KMS-11 (cell line): ENCODE measurements around the gene LAMTOR1.
A peak's percentile ranks its signal among the peaks of the same experiment; 100 is the strongest.

Experiments used
- H2AFZ ChIP-seq: fragments of 200-600 bp; sonication (generic); 2 replicates; pipeline ENCODE4 v1.6.1; 2016; ENCODE audit warnings: antibody characterized with exemption, mixed run types, low read depth
- H3K27ac ChIP-seq: fragments of 200-600 bp; sonication (generic); 2 replicates; pipeline ENCODE4 v1.6.1; 2016; ENCODE audit warnings: mild to moderate bottlenecking, mixed run types
- H3K27me3 ChIP-seq: fragments of 200-600 bp; sonication (generic); 2 replicates; pipeline ENCODE4 v1.6.1; 2017; ENCODE audit warnings: mild to moderate bottlenecking, low read depth, mixed run types, moderate library complexity; ENCODE audit not compliant: insufficient read depth
- H3K36me3 ChIP-seq: fragments of 200-600 bp; sonication (generic); 2 replicates; pipeline ENCODE4 v1.6.1; 2017; ENCODE audit warnings: mild to moderate bottlenecking, mixed run types; ENCODE audit not compliant: insufficient read depth
- H3K4me1 ChIP-seq: fragments of 200-600 bp; sonication (generic); 2 replicates; pipeline ENCODE4 v1.6.1; 2016; ENCODE audit warnings: mild to moderate bottlenecking, low read depth, mixed run types; ENCODE audit not compliant: poor library complexity, severe bottlenecking
- H3K4me2 ChIP-seq: fragments of 200-600 bp; sonication (generic); 2 replicates; pipeline ENCODE4 v1.7.0; 2016; ENCODE audit warnings: mild to moderate bottlenecking, mixed run types
- H3K4me3 ChIP-seq: fragments of 200-600 bp; sonication (generic); IDR thresholded peaks from 2 replicates; pipeline ENCODE4 v1.6.1; 2017; ENCODE audit warnings: low read depth, low read length, mixed read lengths; ENCODE audit not compliant: insufficient read depth
- H3K79me2 ChIP-seq: fragments of 200-600 bp; sonication (generic); 2 replicates; pipeline ENCODE4 v1.6.1; 2016; ENCODE audit warnings: low read depth, mixed run types; ENCODE audit not compliant: insufficient read depth
- H3K9ac ChIP-seq: fragments of 200-600 bp; sonication (generic); 2 replicates; pipeline ENCODE4 v1.6.1; 2016; ENCODE audit warnings: mild to moderate bottlenecking, mixed run types
- H4K20me1 ChIP-seq: fragments of 200-600 bp; sonication (generic); 2 replicates; pipeline ENCODE4 v1.6.1; 2016; ENCODE audit warnings: mild to moderate bottlenecking, mixed run types; ENCODE audit not compliant: insufficient read depth
- TF ChIP-seq, protein P1 (sequence below): fragments of 200-600 bp; sonication (generic); conservative IDR thresholded peaks from 2 replicates; pipeline ENCODE4 v1.6.1; 2017; ENCODE audit warnings: low read depth, mild to moderate bottlenecking, antibody characterized with exemption, low read length, moderate library complexity, mixed read lengths

Gene LAMTOR1

DNA sequence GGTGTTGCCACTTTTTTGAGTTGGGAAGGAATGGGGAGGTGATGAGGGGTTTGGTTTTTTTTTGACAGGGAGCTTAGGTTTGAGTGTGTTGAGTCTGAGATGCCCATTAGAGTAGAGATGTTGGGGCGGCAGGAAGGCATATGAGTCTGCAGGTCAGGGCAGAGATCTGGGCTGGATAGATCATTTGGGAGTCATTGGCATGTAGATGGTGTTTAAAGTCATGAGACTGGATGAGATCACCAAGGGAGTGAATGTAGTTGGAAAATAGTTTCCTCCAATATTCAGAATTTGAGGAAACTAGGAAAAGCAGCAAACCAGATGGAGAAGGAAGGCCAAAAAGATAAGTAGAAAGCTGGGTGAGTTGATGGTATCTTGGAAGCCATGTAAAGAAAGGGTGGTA is 11.5 kb upstream of the LAMTOR1 start:
- no peaks in the 10 kb centered on the region for H4K20me1 ChIP-seq
- TF ChIP-seq, protein P1, sequence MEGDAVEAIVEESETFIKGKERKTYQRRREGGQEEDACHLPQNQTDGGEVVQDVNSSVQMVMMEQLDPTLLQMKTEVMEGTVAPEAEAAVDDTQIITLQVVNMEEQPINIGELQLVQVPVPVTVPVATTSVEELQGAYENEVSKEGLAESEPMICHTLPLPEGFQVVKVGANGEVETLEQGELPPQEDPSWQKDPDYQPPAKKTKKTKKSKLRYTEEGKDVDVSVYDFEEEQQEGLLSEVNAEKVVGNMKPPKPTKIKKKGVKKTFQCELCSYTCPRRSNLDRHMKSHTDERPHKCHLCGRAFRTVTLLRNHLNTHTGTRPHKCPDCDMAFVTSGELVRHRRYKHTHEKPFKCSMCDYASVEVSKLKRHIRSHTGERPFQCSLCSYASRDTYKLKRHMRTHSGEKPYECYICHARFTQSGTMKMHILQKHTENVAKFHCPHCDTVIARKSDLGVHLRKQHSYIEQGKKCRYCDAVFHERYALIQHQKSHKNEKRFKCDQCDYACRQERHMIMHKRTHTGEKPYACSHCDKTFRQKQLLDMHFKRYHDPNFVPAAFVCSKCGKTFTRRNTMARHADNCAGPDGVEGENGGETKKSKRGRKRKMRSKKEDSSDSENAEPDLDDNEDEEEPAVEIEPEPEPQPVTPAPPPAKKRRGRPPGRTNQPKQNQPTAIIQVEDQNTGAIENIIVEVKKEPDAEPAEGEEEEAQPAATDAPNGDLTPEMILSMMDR: no peak
- H3K9ac ChIP-seq: no peak overlapping the region
- H3K4me2 ChIP-seq: no peak overlapping the region
- H3K79me2 ChIP-seq: no peaks in the 10 kb centered on the region
- H3K4me1 ChIP-seq: peaks cover 18% of the 10 kb centered on the region
- H3K27ac ChIP-seq: no peak overlapping the region
- H3K27me3 ChIP-seq: no peaks in the 10 kb centered on the region
- no peak overlapping the region for H3K4me3 ChIP-seq
- H2AFZ ChIP-seq: no peak overlapping the region
- no peaks in the 10 kb centered on the region for H3K36me3 ChIP-seq

DNA sequence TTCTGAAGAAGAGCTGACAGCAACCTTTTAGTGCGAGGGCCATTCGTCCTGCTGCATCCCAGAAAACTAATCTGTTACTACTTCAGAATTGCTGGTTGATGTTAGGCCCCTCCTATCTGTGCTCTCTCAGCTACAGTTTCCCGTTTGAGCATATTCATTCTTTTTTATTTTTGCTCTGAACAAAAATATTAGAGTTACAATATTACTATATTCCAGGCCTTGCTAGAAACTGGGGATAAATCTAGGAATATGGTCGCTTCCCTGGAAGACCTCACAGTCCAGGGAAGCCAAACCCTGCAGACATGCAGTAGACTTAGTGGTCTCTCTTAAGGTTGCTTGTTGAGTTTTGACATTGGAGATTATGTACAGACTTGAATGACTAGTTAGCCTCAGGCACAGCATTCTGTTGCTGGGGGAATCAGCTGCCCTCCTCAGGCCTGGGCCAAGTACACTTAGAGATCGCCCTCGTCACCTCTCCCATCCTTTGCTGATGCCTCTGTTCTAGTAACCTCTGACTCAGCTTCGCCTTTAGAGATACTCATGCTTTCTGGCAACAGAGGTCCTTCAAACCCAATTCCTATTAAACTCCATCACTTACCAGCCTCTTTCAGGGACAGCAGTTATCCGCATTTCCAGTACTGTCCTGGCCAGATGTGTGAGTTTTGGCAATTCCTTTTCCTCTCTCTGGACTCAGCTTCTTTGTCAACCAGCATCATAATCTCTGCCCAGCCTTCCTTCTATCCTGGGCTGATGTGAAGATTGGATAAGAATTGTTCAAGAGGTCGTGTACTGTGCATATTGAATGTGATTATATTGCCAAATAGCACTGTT is 10.1 kb upstream of the LAMTOR1 start:
- H4K20me1 ChIP-seq: no peaks in the 10 kb centered on the region
- H3K79me2 ChIP-seq: no peaks in the 10 kb centered on the region
- no peaks in the 10 kb centered on the region for H3K27me3 ChIP-seq
- peak overlapping the region; percentile 83 for H3K4me2 ChIP-seq
- peak overlapping the region; percentile 83 for H3K27ac ChIP-seq
- H3K4me1 ChIP-seq: peaks cover 18% of the 10 kb centered on the region
- peak overlapping the region; percentile 84; the same call in 1 of the 2 replicates for H3K9ac ChIP-seq
- no peaks in the 10 kb centered on the region for H3K36me3 ChIP-seq
- peak overlapping the region; percentile 61 for H2AFZ ChIP-seq
- no peak overlapping the region for H3K4me3 ChIP-seq
- TF ChIP-seq, protein P1: no peak

DNA sequence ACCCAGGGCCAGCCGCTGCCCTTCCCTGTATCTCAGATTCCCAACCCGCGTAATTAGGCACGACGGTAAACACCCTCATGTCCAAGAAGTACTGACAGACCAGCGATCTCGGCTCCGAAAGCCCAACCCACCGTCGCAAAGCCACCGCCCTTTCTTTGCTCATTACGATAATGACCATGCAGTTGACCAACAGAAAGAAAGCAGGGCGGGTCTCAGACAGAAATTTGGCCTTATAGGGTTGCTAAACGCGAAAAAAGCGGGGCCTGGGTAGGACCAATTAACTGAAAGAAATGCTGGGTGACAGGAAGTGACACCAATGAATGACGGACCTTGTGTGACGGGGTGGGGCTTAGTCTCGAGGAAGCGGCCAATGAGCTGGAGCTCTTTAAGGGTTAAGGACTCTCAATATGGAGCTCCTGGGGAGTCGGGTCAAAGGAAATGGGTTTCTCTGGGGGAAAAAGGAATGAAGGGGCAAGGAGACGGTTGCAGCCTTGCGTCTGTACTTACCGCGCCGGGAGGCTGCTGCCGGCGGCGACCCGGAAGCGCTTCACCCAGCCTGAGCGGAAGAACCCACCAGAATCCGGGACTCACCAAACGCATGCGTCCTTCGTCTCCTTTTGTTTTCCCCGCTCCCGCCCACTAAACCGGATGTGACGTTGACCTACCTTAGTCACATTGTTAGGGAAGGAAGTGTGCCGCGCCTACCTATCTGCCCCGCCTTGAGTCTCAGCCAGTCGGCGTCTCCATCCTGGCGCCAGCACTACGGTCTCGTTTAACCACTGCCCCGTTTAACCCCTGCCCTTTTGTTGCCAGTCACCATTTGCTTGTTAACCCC is 9.3 kb upstream of the LAMTOR1 start, which contains the start of gene ANAPC15:
ANAPC15 (minus strand) TSS at position 553 of the 835 bp plus-strand sequence. CDS start 1,419 bp downstream, outside the sequence.
- Histone ChIP-seq H3K27ac (peak within 1 kb of the TSS; percentile 83), H2AFZ (peak within 1 kb of the TSS; percentile 61), H3K4me3 (no peak within 1 kb of the TSS), H4K20me1 (no peaks in the 10 kb centered on the region), H3K4me1 (peaks cover 18% of the 10 kb centered on the region), H3K79me2 (no peaks in the 10 kb centered on the region), H3K36me3 (no peaks in the 10 kb centered on the region), H3K27me3 (no peaks in the 10 kb centered on the region), H3K9ac (peak within 1 kb of the TSS; percentile 84), H3K4me2 (peak within 1 kb of the TSS; percentile 84)
- TF ChIP-seq, protein P1: no peak

DNA sequence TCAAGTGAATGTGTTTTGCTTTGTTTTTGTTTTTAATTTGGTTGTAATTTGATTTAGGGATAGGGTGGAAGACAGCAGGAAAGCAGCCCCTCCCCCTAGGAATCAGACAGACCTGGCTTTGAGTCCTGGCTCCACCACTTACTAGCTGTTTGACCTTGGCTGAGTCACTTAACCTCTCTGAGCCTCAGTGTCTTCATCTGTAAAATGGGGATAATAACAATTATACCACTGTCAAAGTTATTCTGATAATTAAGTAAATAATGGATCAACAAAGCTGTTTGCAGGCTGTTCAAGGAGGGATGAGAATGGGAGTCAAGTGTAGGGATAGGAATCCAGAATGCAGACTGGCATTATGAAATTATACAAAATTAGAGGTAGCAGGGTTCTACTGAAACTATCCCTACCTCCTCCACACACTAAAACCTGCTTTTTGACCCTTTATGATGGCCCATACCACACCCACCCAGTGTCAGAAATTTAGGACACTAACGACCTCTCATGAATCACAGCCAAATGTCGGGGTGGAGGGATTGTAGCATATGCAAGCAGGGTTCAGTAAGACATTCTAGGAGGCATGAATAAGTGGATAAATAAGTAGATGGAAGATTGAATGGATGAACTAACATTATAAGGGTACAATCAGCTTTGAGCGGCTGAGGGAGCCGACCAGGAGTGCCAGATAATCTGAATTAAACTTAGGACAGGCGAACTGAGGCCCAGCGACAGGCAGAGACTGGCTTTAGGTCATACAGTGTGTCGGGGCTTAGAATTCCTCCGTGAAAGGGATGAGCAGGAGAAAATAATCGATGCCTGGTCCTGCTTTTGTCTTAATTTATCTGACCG is 8.4 kb upstream of the LAMTOR1 start:
- peak overlapping the region; percentile 83 for H3K27ac ChIP-seq
- TF ChIP-seq, protein P1: no peak

More for the DNA sequence above, 8.4 kb upstream of the LAMTOR1 start:
- no peaks in the 10 kb centered on the region for H3K79me2 ChIP-seq
- peaks cover 18% of the 10 kb centered on the region for H3K4me1 ChIP-seq
- peak overlapping the region; percentile 84 for H3K9ac ChIP-seq
- H2AFZ ChIP-seq: peak overlapping the region; percentile 61
- no peaks in the 10 kb centered on the region for H4K20me1 ChIP-seq
- no peaks in the 10 kb centered on the region for H3K36me3 ChIP-seq
- H3K4me2 ChIP-seq: peak overlapping the region; percentile 84
- H3K4me3 ChIP-seq: no peak overlapping the region
- no peaks in the 10 kb centered on the region for H3K27me3 ChIP-seq
